ENCODE data around the gene MARCO.
"Not testable (repeated sequence)": the region's sequence is repeated elsewhere in the genome, so short reads cannot be mapped to it uniquely, and the experiment has no call there.

MARCO gene

DNA sequence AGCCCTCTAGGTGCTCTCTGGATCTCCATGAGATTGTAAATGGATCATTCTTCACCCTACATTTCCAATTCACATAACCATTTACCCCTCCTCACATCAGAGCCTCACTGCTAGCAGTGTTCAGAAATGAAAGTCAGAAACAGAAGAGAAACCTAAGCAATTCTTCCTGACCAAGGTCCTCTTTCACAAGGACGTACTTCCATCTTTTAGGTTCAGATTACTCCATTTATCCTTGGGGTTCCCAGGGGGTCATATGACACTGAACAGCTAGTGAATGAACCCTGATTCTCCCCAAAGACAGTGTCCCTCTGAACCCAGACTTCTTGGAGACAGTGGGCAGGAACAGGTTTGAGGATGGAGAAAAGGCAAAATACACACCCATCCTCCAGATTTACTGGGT is 12.9 kb upstream of the MARCO start:
- DNase-seq (ENCODE audit: extremely low read depth in 1 of 2, low read depth in 1 of 2) = no peak

- DNase-seq (ENCODE audit: extremely low read depth in 1 of 2, low read depth in 1 of 2) = no peak
These were observed 9.0 kb upstream of the MARCO start for GRCh38 chr2:118932949-118933348.

GRCh38 chr2:118936306-118936705 is 5.7 kb upstream of the MARCO start:
- DNase-seq (ENCODE audit: extremely low read depth in 1 of 2, low read depth in 1 of 2) = no peak

DNA sequence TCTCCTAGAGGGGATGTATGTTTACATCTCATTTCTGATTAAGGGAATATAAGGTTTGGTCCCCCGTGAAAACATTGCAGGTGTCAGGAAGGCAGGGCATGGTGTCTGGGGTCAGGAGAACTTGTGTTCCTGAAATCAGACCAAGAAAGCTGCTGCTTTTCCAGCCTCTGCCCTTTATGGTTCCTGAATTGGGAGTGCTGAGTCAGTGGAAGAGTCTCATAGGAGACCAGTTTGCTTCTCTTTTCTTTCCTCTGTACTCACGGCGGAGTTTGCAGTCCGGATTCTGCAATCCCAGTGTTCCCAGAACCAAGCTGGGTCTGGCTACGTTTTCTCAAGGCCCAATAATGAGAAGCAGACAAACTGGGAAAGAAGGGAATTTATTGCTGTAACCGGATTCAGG is 5.1 kb upstream of the MARCO start:
- DNase-seq (ENCODE audit: extremely low read depth in 1 of 2, low read depth in 1 of 2) = no peak

DNA sequence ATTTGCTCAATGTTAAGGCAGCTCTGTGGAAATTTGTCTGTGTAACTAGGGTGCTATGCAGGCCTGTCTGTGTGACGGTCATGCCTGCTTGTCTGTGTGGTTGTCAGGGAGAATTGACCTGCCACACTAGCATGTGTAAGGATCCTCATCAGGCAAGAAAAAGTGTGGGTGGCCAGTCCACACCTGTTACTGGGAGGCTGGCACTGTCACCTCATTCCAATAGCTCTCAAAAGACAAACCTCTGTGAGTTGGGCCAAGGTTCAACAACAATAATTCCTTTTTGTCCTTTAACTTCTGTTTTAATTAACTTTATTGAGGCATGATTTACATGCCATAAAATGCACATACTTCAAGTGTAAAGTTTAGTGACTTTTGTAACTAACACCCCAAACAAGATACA is 4.2 kb upstream of the MARCO start:
- no peak for DNase-seq (ENCODE audit: extremely low read depth in 1 of 2, low read depth in 1 of 2)

DNA sequence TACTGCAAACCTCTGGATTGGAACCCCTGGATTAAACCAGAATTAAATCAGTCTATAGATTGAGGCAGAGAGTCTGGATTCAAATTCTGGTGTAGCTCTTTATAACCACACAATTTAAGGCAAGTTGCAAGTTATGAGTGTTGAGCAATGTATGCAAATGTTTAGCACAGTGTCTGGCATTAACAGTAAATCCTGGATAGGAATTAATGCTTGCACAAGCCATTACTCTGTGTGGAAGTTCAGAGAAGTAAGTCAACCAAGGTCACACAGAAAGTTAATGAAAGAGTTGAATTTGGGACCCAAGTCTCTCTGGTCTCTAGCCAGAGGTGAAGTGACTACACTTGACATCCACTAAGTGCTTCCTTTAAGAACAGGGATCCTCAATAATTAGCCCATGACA is 2.0 kb upstream of the MARCO start:
- DNase-seq (ENCODE audit: extremely low read depth in 1 of 2, low read depth in 1 of 2) = no peak

GRCh38 chr2:118940486-118941120 is 1.4 kb upstream of the MARCO start:
- DNase-seq (ENCODE audit: extremely low read depth in 1 of 2, low read depth in 1 of 2) = no peak

- no peak for DNase-seq (ENCODE audit: extremely low read depth in 1 of 2, low read depth in 1 of 2)
These were observed 1.3 kb downstream of the MARCO start for GRCh38 chr2:118943286-118943685.

DNA sequence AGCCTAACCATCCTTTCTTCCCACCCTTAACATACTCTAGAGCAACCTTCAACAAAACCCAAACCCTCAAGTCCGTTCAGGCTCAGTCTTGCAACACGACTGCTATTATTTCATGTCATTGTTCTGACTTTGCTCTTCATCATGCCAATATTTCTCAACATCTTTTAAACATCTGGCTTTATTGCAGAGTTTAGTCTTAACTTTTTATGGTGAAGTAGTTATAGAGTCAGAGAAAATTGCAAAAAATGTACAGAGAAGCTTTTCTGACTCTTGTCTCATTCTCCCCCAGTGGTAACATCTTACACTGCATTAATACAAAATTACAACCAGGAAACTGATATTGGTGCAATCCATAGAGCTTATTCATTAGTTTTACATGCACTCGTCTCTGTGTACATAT is 3.9 kb downstream of the MARCO start:
- no peak for DNase-seq (ENCODE audit: extremely low read depth in 1 of 2, low read depth in 1 of 2)

DNA sequence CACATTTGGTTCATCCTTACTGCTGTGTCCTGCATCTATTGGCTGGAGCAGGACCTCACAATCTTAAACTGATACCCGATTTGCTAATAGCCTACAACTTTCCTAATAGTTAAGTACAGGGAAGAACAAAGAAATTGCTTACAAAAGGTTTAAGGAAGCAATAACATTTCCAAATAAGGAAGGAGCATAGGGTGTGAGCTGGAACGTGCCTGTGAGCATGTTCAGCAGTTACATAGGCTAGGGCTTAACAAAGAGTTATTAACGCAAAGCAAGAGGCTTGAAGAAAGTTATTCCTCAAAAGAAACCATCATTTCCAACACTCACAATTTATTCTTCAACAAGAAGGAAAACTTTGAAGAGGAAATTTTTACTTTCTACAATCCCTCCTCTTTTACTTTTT is 6.3 kb downstream of the MARCO start:
- DNase-seq (ENCODE audit: extremely low read depth in 1 of 2, low read depth in 1 of 2) = not testable (repeated sequence)

DNA sequence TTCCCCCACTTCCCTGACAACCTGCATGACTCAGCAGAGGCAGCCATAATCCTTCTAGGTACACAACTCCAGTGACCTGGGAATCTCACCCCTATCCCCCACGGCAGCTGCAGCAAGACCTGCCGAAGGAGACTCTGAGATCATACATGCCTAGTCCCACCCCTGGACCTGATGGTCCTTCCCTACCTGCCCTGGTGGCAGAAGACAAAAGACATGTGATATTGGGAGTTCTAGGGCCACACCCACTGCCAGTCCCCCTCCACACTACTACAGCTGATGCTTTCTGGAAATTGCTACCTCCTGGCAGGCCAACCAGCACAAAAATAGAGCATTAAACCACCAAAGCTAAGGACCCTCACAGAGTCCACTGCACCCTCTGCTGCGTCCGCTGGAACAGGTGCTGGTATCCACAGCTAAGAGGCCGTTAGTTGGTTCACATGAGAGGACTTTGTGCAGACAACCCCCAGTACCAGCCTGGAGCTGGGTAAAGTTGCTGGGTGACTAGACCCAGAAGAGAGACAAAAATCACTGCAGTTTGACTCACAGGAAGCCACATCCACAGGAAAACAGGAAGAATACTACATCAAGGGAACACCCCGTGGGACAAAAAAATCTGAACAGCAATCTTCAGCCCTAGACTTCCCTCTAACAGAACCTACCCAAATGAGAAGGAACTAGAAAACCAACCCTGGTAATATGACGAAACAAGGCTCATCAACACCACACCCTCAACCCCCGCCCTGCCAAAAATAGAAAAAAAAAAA is 12.5 kb downstream of the MARCO start:
- DNase-seq (ENCODE audit: extremely low read depth in 1 of 2, low read depth in 1 of 2) = no peak

DNA sequence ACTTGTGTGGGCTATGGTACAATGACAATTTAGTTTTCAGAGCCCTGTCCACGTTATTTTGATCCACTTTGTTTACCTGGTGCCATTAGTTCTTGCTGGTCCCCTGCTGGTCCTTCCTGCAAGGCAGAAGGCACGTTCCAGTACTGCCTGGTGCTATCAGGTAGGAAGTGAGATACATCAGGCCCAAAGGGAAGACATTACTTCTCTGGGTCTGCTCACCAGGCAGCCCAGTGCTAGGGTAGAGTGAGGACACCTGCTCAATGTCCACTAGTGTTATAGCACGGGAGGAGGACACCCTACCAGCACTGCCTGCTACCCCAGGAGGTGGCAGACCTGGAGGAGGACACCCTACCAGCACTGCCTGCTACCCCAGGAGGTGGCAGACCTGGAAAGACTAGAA is 23.7 kb downstream of the MARCO start:
- no peak for DNase-seq (ENCODE audit: extremely low read depth in 1 of 2, low read depth in 1 of 2)

DNA sequence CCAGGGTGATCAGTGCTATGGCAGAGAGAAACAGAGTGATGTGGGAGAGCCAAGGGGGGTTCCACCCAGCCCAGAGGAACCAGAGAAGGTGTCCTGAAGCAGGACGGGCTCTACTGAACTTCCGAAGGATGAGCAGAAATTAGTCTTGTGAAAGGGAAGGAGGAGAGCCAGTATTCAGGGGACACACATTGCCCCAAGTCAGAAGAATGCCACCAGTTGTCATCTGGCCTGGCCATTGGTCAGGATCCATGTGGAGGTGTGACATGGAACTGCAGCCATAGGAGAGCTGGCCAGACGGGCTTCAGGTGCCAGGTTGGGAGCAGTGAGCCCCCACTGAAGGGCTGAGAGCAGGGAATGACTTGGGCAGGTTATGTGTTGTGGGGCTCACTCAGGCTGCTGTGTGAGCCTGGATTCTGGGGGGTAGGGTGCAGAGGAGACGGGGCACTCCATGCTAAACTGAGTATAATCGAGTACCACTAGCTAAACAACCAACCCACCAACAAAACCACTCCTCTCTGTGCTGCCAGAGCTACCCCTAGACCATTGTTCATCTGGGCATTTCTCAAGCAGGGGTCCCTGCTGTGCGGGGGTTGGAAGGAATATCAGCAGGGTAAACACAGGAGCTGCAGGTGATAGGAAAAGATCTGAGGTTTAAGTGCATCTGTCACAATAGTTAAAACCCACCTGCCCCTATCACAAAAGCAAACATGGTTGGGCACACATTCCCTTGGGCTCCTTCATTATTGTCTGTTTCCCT is 25.3 kb downstream of the MARCO start:
- DNase-seq (ENCODE audit: extremely low read depth in 1 of 2, low read depth in 1 of 2) = no peak

GRCh38 chr2:118968042-118968441 is 26.0 kb downstream of the MARCO start:
- DNase-seq (ENCODE audit: extremely low read depth in 1 of 2, low read depth in 1 of 2) = no peak

DNA sequence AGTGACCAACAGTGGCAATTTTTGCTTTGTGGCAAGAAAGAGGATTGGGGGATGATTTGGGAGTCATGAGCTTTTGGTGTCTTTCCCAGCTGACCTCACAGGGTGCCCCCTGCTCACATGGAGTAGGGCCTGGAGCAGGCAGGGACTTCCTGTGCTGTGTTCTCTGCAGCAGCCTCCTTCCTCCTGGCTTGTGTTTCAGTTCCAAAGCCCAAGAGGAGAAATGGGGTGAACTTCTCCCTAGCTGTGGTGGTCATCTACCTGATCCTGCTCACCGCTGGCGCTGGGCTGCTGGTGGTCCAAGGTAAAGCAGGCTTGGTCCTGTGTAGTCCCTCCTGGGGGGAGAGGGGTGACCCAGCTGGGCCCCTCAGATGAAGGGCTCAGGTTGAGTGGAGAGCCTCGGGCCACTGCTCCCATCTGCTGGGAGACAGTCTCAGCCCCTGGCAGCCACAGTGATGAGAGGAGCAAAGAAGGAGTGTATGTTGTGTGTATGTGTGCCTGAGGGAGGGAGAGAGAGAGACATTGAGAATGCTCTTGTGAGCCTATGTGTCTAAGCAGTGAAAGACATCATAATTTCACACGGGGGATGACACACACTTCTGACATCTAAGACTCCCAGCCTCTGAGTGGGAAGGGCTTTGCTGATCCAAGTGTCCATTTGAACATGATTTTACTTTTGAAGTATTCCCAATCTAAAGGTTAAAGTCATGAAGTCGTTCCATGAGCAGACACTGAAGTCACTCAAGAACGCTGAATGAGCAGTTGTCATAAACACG is 27.2 kb downstream of the MARCO start:
- DNase-seq (ENCODE audit: extremely low read depth in 1 of 2, low read depth in 1 of 2) = no peak

DNA sequence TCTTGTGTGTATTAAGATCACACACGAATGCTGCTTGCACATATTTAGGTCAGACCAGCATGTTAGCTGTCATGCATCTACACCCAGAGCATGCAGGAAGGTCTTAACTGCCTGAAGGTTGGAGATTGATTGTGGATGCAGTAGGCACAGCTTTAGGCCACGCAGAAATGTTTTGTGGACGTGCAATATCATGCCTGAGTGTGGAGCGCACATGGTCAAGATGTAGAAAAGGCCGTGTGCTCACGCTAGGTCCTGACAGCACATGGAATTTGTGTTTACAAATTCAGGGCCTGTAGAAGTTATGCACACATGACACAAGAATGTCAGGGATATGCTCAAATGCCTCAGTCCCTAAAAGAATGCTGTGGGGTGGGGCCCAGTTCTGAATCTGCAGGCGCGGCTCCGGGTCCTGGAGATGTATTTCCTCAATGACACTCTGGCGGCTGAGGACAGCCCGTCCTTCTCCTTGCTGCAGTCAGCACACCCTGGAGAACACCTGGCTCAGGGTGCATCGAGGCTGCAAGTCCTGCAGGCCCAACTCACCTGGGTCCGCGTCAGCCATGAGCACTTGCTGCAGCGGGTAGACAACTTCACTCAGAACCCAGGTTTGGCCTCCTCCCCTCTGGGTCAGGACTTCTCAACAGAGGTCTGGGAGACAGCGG is 27.9 kb downstream of the MARCO start:
- DNase-seq (ENCODE audit: extremely low read depth in 1 of 2, low read depth in 1 of 2) = no peak

- no peak for DNase-seq (ENCODE audit: extremely low read depth in 1 of 2, low read depth in 1 of 2)
These were observed 28.6 kb downstream of the MARCO start for GRCh38 chr2:118970396-118971135.

DNA sequence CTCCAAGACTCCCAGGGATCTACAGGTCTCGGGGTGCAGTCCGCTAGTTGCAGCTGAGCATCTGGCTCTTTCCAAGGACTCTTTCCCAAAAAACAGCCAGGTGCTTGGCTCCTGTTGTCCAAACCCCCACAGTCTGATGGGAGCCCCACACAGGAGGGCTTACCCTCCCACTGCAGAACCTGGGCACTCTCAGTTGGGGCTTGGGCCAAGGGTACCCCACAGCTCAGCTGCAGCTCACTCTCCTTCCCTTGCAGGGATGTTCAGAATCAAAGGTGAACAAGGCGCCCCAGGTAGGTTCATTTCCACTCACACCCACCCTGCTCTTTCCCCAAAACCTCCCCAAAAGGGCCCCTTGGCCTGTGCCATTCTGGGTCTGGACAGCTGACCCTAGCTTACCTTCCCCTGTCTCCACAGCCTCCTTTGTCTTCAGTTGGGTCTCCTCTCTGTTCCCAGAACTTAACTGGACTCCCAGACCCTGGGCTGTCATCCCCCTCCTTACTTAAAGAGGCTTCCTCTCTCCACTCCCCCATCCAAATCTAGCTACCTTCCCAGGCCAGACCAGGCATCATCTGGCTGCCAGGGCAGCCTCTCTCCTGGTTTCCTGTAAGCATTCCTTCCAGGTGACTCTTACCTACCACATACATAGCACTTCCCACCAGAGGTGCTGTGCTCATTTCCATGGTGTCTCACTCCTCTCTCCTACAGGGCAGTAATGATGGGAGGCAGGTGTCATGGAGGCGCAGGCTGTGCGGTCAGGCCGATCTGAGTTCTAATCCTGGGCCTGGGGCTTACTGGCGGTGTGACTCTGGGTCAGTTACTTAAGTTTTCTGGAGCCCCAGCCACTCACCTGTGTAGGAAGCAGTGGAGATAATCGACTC is 29.5 kb downstream of the MARCO start:
- DNase-seq (ENCODE audit: extremely low read depth in 1 of 2, low read depth in 1 of 2) = no peak

- DNase-seq (ENCODE audit: extremely low read depth in 1 of 2, low read depth in 1 of 2) = no peak
These were observed 31.6 kb downstream of the MARCO start for GRCh38 chr2:118973542-118973951.
